ENCODE results near the gene UGT2B7. TPM values are rescaled to one million over a fixed set of nuclear protein-coding genes. Genes with fewer than 3 reads are reported as not detected.

The UGT2B7 gene
- total RNA-seq, 1 experiment from 2014 or later, result not detected

DNA sequence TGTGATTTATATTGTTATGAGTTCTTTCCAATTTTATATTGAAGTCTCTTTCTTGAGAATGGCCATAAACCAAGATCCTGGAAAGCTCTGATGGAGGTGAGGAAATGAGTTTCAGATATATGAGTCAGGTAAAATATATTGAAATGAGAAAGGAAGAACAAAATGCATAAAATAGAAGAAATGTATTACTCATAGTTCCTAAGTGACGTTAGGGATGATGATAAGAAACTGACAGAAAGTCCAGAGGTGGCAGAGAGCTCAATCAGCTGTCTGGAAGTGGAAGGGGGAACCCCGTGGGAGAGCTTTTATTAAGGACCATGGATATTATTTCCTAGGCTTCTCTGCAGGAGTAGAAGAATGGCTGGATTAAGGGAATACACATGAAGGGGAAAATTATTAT lies 24.6 kb downstream of the UGT2B7 start:
- no peak for TF ChIP-seq CTCF (IDR thresholded peaks at IDR 0.05; ENCODE audit: unreplicated experiment)
- no peak overlapping the region for H3K4me3 Mint-ChIP-seq (ENCODE audit: unreplicated experiment)
- intact Hi-C loops (cut with micrococcal nuclease), result no loop called here
- H3K27me3 Mint-ChIP-seq (ENCODE audit: insufficient read depth, unreplicated experiment), result no peaks in the 10 kb centered on the region
- CTCF ChIA-PET, result interaction anchor here (1.2 kb wide), 1 partner anchor 11 kb away, joined by 3 read pairs; no protein-coding TSS in a partner anchor
- no peaks in the 10 kb centered on the region for H3K4me1 Mint-ChIP-seq (ENCODE audit: insufficient read depth, unreplicated experiment)
- no peaks in the 10 kb centered on the region for H3K9me3 Mint-ChIP-seq (ENCODE audit: unreplicated experiment)
- no TSS peak for BruUV-seq (replicated peaks)
- H3K36me3 Mint-ChIP-seq (ENCODE audit: insufficient read depth, unreplicated experiment), result no peaks in the 10 kb centered on the region
- POLR2A ChIA-PET, result no interaction called here
- no peak overlapping the region for H3K27ac Mint-ChIP-seq (ENCODE audit: low read depth, unreplicated experiment)
- peak; percentile 0 for DNase-seq (ENCODE audit: unreplicated experiment)

DNA sequence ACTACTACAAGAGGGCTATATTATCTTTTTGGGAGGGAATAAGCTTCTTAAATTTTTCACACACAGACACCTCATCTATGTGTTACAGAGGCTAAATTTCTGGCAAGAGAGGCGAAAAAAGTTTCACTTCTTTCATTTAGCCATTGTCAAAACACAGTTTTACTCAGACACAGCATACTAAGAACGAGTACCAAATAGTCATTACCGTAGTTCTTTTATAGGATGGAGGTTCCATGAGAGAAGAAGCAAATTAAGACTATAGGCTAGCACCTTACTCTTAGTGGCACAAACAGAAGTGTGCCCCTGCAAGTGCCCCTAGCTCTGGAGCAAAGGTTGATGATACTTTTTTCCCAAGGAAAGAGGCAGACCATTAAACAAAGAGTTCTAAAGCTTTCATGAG lies 26.2 kb downstream of the UGT2B7 start:
- ChIA-PET CTCF (interaction anchor here (0.5 to 1.1 kb wide), 3 partner anchors 8 to 69 kb away, joined by 3 to 5 read pairs (median 3); no protein-coding TSS in a partner anchor), POLR2A (no interaction called here)
- no peaks in the 10 kb centered on the region for H3K27me3 Mint-ChIP-seq (ENCODE audit: insufficient read depth, unreplicated experiment)
- no TSS peak for BruUV-seq (replicated peaks)
- H3K4me3 Mint-ChIP-seq (ENCODE audit: unreplicated experiment), result no peak overlapping the region
- intact Hi-C loops (cut with micrococcal nuclease), result no loop called here
- no peaks in the 10 kb centered on the region for H3K36me3 Mint-ChIP-seq (ENCODE audit: insufficient read depth, unreplicated experiment)
- H3K4me1 Mint-ChIP-seq (ENCODE audit: insufficient read depth, unreplicated experiment), result no peaks in the 10 kb centered on the region
- TF ChIP-seq CTCF (IDR thresholded peaks at IDR 0.05; ENCODE audit: unreplicated experiment), result no peak
- no peak overlapping the region for H3K27ac Mint-ChIP-seq (ENCODE audit: low read depth, unreplicated experiment)
- no peak for DNase-seq (ENCODE audit: unreplicated experiment)
- no peaks in the 10 kb centered on the region for H3K9me3 Mint-ChIP-seq (ENCODE audit: unreplicated experiment)

GRCh38 chr4:69124941-69125340 lies 28.7 kb downstream of the UGT2B7 start:
- no TSS peak for BruUV-seq (replicated peaks)
- no peaks in the 10 kb centered on the region for H3K36me3 Mint-ChIP-seq (ENCODE audit: insufficient read depth, unreplicated experiment)
- no peak for TF ChIP-seq CTCF (IDR thresholded peaks at IDR 0.05; ENCODE audit: unreplicated experiment)
- no peak overlapping the region for H3K4me3 Mint-ChIP-seq (ENCODE audit: unreplicated experiment)
- no peaks in the 10 kb centered on the region for H3K4me1 Mint-ChIP-seq (ENCODE audit: insufficient read depth, unreplicated experiment)
- H3K27ac Mint-ChIP-seq (ENCODE audit: low read depth, unreplicated experiment), result peak overlapping the region; percentile 37
- ChIA-PET POLR2A (no interaction called here), CTCF (no interaction called here)
- DNase-seq (ENCODE audit: unreplicated experiment), result no peak
- intact Hi-C loops (cut with micrococcal nuclease), result no loop called here
- H3K9me3 Mint-ChIP-seq (ENCODE audit: unreplicated experiment), result no peaks in the 10 kb centered on the region
- no peaks in the 10 kb centered on the region for H3K27me3 Mint-ChIP-seq (ENCODE audit: insufficient read depth, unreplicated experiment)

- no peak for DNase-seq (ENCODE audit: unreplicated experiment)
- ChIA-PET CTCF (interaction anchor here (0.6 kb wide), 1 partner anchor 743 kb away, joined by 3 read pairs; no protein-coding TSS in a partner anchor), POLR2A (no interaction called here)
- no peaks in the 10 kb centered on the region for H3K4me1 Mint-ChIP-seq (ENCODE audit: insufficient read depth, unreplicated experiment)
- no peak for TF ChIP-seq CTCF (IDR thresholded peaks at IDR 0.05; ENCODE audit: unreplicated experiment)
- intact Hi-C loops (cut with micrococcal nuclease), result no loop called here
- no TSS peak for BruUV-seq (replicated peaks)
- no peak overlapping the region for H3K27ac Mint-ChIP-seq (ENCODE audit: low read depth, unreplicated experiment)
- H3K9me3 Mint-ChIP-seq (ENCODE audit: unreplicated experiment), result no peaks in the 10 kb centered on the region
- no peaks in the 10 kb centered on the region for H3K36me3 Mint-ChIP-seq (ENCODE audit: insufficient read depth, unreplicated experiment)
- H3K27me3 Mint-ChIP-seq (ENCODE audit: insufficient read depth, unreplicated experiment), result no peaks in the 10 kb centered on the region
- no peak overlapping the region for H3K4me3 Mint-ChIP-seq (ENCODE audit: unreplicated experiment)
These were observed 29.8 kb downstream of the UGT2B7 start for GRCh38 chr4:69126024-69126423.
